Prostate gland (tissue), 2 donors: Measurements from ENCODE around the gene NRN1L.

Source experiments
- POLR2A ChIP-seq: fragments of 450-650 bp; IDR thresholded peaks from one replicate; pipeline ENCODE4 v1.6.1; 2016; ENCODE audit warnings: antibody characterized with exemption, mild to moderate bottlenecking
- TF ChIP-seq, protein P1 (sequence below), 4 experiments: fragments of 200-600 bp in 2 of 4; fragments of 450-650 bp in 2 of 4; sonication (generic) in 2 of 4; IDR thresholded peaks; 1 replicate in 3 of 4; 2 replicates in 1 of 4; pipeline ENCODE4 v1.5.1; 2016 to 2019; ENCODE audit warnings: antibody characterized with exemption in 4 of 4, mild to moderate bottlenecking in 2 of 4, moderate library complexity in 2 of 4

GRCh38 chr16:67922221-67922620 lies 37.5 kb downstream of the NRN1L start:
- TF ChIP-seq, protein P1, sequence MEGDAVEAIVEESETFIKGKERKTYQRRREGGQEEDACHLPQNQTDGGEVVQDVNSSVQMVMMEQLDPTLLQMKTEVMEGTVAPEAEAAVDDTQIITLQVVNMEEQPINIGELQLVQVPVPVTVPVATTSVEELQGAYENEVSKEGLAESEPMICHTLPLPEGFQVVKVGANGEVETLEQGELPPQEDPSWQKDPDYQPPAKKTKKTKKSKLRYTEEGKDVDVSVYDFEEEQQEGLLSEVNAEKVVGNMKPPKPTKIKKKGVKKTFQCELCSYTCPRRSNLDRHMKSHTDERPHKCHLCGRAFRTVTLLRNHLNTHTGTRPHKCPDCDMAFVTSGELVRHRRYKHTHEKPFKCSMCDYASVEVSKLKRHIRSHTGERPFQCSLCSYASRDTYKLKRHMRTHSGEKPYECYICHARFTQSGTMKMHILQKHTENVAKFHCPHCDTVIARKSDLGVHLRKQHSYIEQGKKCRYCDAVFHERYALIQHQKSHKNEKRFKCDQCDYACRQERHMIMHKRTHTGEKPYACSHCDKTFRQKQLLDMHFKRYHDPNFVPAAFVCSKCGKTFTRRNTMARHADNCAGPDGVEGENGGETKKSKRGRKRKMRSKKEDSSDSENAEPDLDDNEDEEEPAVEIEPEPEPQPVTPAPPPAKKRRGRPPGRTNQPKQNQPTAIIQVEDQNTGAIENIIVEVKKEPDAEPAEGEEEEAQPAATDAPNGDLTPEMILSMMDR (IDR thresholded peaks at IDR 0.05): no peak
- TF ChIP-seq POLR2A: no peak
